PFSK-1 (cell line): ENCODE data around the gene SLC6A11.

Source experiments
- POLR2AphosphoS5 ChIP-seq: IDR thresholded peaks from 2 replicates; pipeline ENCODE4 v1.6.1; 2012; ENCODE audit warnings: low read depth, mild to moderate bottlenecking, control low read depth, low read length, moderate library complexity
- REST ChIP-seq, 2 experiments: IDR thresholded peaks; 2 replicates each; pipeline versions ENCODE4 v1.6.1 to v1.8.0; 2011 to 2012; ENCODE audit warnings: low read depth in 2 of 2, low read length in 2 of 2, control low read depth in 1 of 2, inconsistent platforms in 1 of 2, mild to moderate bottlenecking in 1 of 2, moderate library complexity in 1 of 2; ENCODE audit not compliant: insufficient read depth in 1 of 2
- TAF1 ChIP-seq: IDR thresholded peaks from 2 replicates; pipeline ENCODE4 v1.6.1; 2012; ENCODE audit warnings: low read length, control low read depth, borderline replicate concordance; ENCODE audit not compliant: insufficient read depth

GRCh38 chr3:10817506-10817905, 1.5 kb downstream of the SLC6A11 start:
- TF ChIP-seq REST (IDR thresholded peaks at IDR 0.05; ENCODE audit: insufficient read depth in 1 of 2, low read depth in 2 of 2, low read length in 2 of 2) (no peak), POLR2AphosphoS5 (no peak), TAF1 (no peak)
